Endothelial cell (in vitro differentiated cells): ENCODE data around the gene JAGN1. TPM values are rescaled to one million over a fixed set of nuclear protein-coding genes. Genes with fewer than 3 reads are reported as not detected.
"Not testable (repeated sequence)": the region's sequence is repeated elsewhere in the genome, so short reads cannot be mapped to it uniquely, and the experiment has no call there.

Source experiments
- DNase-seq: peaks from one replicate; pipeline ENCODE4 v3.0.0; 2021; ENCODE audit warnings: low spot score
- H3K27ac Mint-ChIP-seq: one replicate; pipeline ENCODE4 v1.8.0; 2021; ENCODE audit warnings: mixed read lengths, inconsistent platforms; ENCODE audit not compliant: unreplicated experiment
- H3K27me3 Mint-ChIP-seq: one replicate; pipeline ENCODE4 v1.8.0; 2021; ENCODE audit warnings: mild to moderate bottlenecking, moderate library complexity, mixed read lengths, inconsistent platforms; ENCODE audit not compliant: unreplicated experiment
- H3K36me3 Mint-ChIP-seq: one replicate; pipeline ENCODE4 v1.8.0; 2021; ENCODE audit warnings: mild to moderate bottlenecking, low read depth, mixed read lengths, inconsistent platforms; ENCODE audit not compliant: unreplicated experiment
- H3K4me1 Mint-ChIP-seq: one replicate; pipeline ENCODE4 v1.8.0; 2021; ENCODE audit warnings: mild to moderate bottlenecking, mixed read lengths, inconsistent platforms; ENCODE audit not compliant: unreplicated experiment
- H3K4me3 Mint-ChIP-seq: one replicate; pipeline ENCODE4 v1.8.0; 2021; ENCODE audit warnings: mild to moderate bottlenecking, mixed read lengths, inconsistent platforms; ENCODE audit not compliant: unreplicated experiment
- H3K9me3 Mint-ChIP-seq: one replicate; pipeline ENCODE4 v1.8.0; 2021; ENCODE audit warnings: mixed read lengths, inconsistent platforms; ENCODE audit not compliant: unreplicated experiment
- CTCF ChIP-seq: fragments of 200-600 bp; sonication (generic); IDR thresholded peaks from one replicate; pipeline ENCODE4 v1.5.0; 2021; ENCODE audit warnings: antibody characterized with exemption; ENCODE audit not compliant: unreplicated experiment
- total RNA-seq: library from RNA; stranded (reverse); fragmentation: NEBNext Ultra II Directional; extraction: Animal tissue kit (Norgen Biotek cat#: 25700); gene quantifications from one replicate; pipeline ENCODE4 v1.2.1, GENCODE V29; 2021; ENCODE audit not compliant: unreplicated experiment

JAGN1 gene
- total RNA-seq, 1 donor from 2014 or later = 26.6 TPM

- Mint-ChIP-seq H3K9me3 (no peaks in the 10 kb centered on the region), H3K4me1 (peaks cover 4% of the 10 kb centered on the region), H3K27me3 (peaks cover 5% of the 10 kb centered on the region), H3K36me3 (peaks cover 10% of the 10 kb centered on the region), H3K27ac (no peak overlapping the region), H3K4me3 (no peak overlapping the region)
- no peak for TF ChIP-seq CTCF
- DNase-seq = no peak
Measured at GRCh38 chr3:9898467-9899241, 8.2 kb downstream of the JAGN1 start.

GRCh38 chr3:9899289-9899791 lies 8.9 kb downstream of the JAGN1 start:
- H3K36me3 Mint-ChIP-seq = peaks cover 6% of the 10 kb centered on the region
- H3K9me3 Mint-ChIP-seq = no peaks in the 10 kb centered on the region
- no peak for TF ChIP-seq CTCF
- peaks cover 5% of the 10 kb centered on the region for H3K27me3 Mint-ChIP-seq
- H3K27ac Mint-ChIP-seq = no peak overlapping the region
- DNase-seq = no peak
- peaks cover 9% of the 10 kb centered on the region for H3K4me1 Mint-ChIP-seq
- H3K4me3 Mint-ChIP-seq = no peak overlapping the region

- H3K4me3 Mint-ChIP-seq, DNase-seq, H3K27me3 Mint-ChIP-seq, H3K36me3 Mint-ChIP-seq, H3K27ac Mint-ChIP-seq, H3K9me3 Mint-ChIP-seq: not testable (repeated sequence)
- H3K4me1 Mint-ChIP-seq = peaks cover 11% of the 10 kb centered on the region
Measured at GRCh38 chr3:9900965-9901415, 10.6 kb downstream of the JAGN1 start.

- Mint-ChIP-seq H3K4me3 (no peak overlapping the region), H3K27me3 (peaks cover 5% of the 10 kb centered on the region), H3K4me1 (peaks cover 11% of the 10 kb centered on the region), H3K9me3 (no peaks in the 10 kb centered on the region), H3K36me3 (no peaks in the 10 kb centered on the region), H3K27ac (no peak overlapping the region)
- DNase-seq = no peak
- TF ChIP-seq CTCF = no peak
Measured at GRCh38 chr3:9901967-9902366, 11.6 kb downstream of the JAGN1 start.

- Mint-ChIP-seq H3K36me3 (no peaks in the 10 kb centered on the region), H3K27ac (no peak within 1 kb of the TSS), H3K27me3 (peaks cover 3% of the 10 kb centered on the region), H3K4me3 (no peak within 1 kb of the TSS), H3K9me3 (no peaks in the 10 kb centered on the region), H3K4me1 (peaks cover 11% of the 10 kb centered on the region)
- TF ChIP-seq CTCF = no peak
- no peak for DNase-seq
Measured at GRCh38 chr3:9902372-9903237, 12.2 kb downstream of the JAGN1 start, which contains the start of gene IL17RE. Gene IL17RE (plus strand): TSS chr3:9902848. CDS start chr3:9902933, 85 bp downstream.
